GM12878 (cell line): ENCODE data around the gene C1orf87. TPM values are rescaled to one million over a fixed set of nuclear protein-coding genes. Genes with fewer than 3 reads are reported as not detected.

ENCODE experiments used
- ATAC-seq: fragments of 200-7000 bp; cut with Tn5 transposase; 3 replicates; pipeline ENCODE4 v1.9.1; 2020; ENCODE audit warnings: mild to moderate bottlenecking, moderate library complexity
- BruUV-seq: library from RNA; stranded (reverse); fragments of 400-500 nt; replicated peaks from 2 replicates; lab custom pipeline; 2021; lab: Mats Ljungman, UMichigan
- CTCF ChIA-PET: fragments of 300-600 bp; sonication (Branson Sonifier 250); formaldehyde crosslinking; extraction: SDS; loops from one replicate; lab custom pipeline; 2021; ENCODE audit warnings: inconsistent platforms; lab: Yijun Ruan, JAX
- POLR2A ChIA-PET: fragments of 350-600 bp; formaldehyde crosslinking; extraction: SDS; loops from one replicate; lab custom pipeline; 2021; ENCODE audit warnings: inconsistent platforms; lab: Charles Lee
- RAD21 ChIA-PET: fragments of 300-600 bp; sonication (Branson Sonifier 250); formaldehyde crosslinking; loops from one replicate; lab custom pipeline; 2023; ENCODE audit warnings: antibody characterized with exemption; ENCODE audit not compliant: unreplicated experiment; lab: Charles Lee
- SMC1A ChIA-PET: fragments of 300-600 bp; sonication (Branson Sonifier 250); formaldehyde crosslinking; loops from one replicate; lab custom pipeline; 2023; ENCODE audit not compliant: unreplicated experiment, uncharacterized antibody; lab: Charles Lee
- DNase-seq: peaks from one replicate; pipeline ENCODE4 v3.0.0-alpha.2; 2011; ENCODE audit warnings: low read depth, low spot score
- FAIRE-seq: peaks from 3 replicates; lab custom pipeline; 2011; peaks lifted over from hg19 to GRCh38; lab: Jason Lieb, UNC
- H2AFZ ChIP-seq: 2 replicates; pipeline ENCODE4 v1.6.0; 2011; ENCODE audit warnings: low read depth, low read length, control low read depth; ENCODE audit not compliant: control insufficient read depth
- H3K27ac ChIP-seq: 2 replicates; pipeline ENCODE4 v1.5.1; 2011; ENCODE audit warnings: control low read depth; ENCODE audit not compliant: control insufficient read depth, insufficient read depth
- H3K27me3 ChIP-seq, 2 experiments: replicated peaks in 1 of 2; 2 replicates each; pipeline versions ENCODE4 v1.6.0 to v1.6.1; 2011; ENCODE audit warnings: low read length in 1 of 2; ENCODE audit not compliant: control insufficient read depth in 2 of 2, insufficient read depth in 2 of 2
- H3K36me3 ChIP-seq, 2 experiments: 2 replicates each; pipeline ENCODE4 v1.5.1; 2011; ENCODE audit warnings: low read length in 1 of 2; ENCODE audit not compliant: control insufficient read depth in 2 of 2, insufficient read depth in 2 of 2
- H3K4me1 ChIP-seq: 2 replicates; pipeline ENCODE4 v1.6.1; 2011; ENCODE audit warnings: mild to moderate bottlenecking, low read length, moderate library complexity, mixed read lengths; ENCODE audit not compliant: control insufficient read depth, insufficient read depth
- H3K4me2 ChIP-seq: 2 replicates; pipeline ENCODE4 v1.6.0; 2011; ENCODE audit warnings: control low read depth; ENCODE audit not compliant: control insufficient read depth, insufficient read depth
- H3K4me3 ChIP-seq: fragments of 200-600 bp; sonication (generic); 2 replicates; pipeline ENCODE4 v1.5.1; 2016
- H3K79me2 ChIP-seq: 2 replicates; pipeline ENCODE4 v1.6.0; 2011; ENCODE audit warnings: low read length; ENCODE audit not compliant: control insufficient read depth, insufficient read depth
- H3K9ac ChIP-seq: 2 replicates; pipeline ENCODE4 v1.8.0; 2011; ENCODE audit warnings: low read length, control low read depth, mixed read lengths; ENCODE audit not compliant: control insufficient read depth, insufficient read depth
- H3K9me3 ChIP-seq: replicated peaks from 3 replicates; pipeline ENCODE4 v1.5.1; 2011; ENCODE audit warnings: mild to moderate bottlenecking, low read length; ENCODE audit not compliant: control insufficient read depth, insufficient read depth
- H4K20me1 ChIP-seq: 2 replicates; pipeline ENCODE4 v1.6.0; 2011; ENCODE audit not compliant: control insufficient read depth, insufficient read depth
- ATF7 ChIP-seq: fragments of 450-650 bp; IDR thresholded peaks from 2 replicates; pipeline ENCODE4 v1.6.1; 2016; ENCODE audit warnings: low read depth, mild to moderate bottlenecking
- CEBPB ChIP-seq, 2 experiments: fragments of 150-350 bp in 1 of 2; IDR thresholded peaks; 2 replicates each; pipeline ENCODE4 v1.6.1; 2012 to 2014; ENCODE audit warnings: low read depth in 2 of 2, low read length in 2 of 2, borderline replicate concordance in 1 of 2, inconsistent platforms in 1 of 2
- ELK1 ChIP-seq: IDR thresholded peaks from 2 replicates; pipeline ENCODE4 v1.6.1; 2012; ENCODE audit warnings: low read depth, low read length, improper control_type of control experiment
- FOS ChIP-seq: IDR thresholded peaks from 3 replicates; pipeline ENCODE4 v1.6.1; 2011; ENCODE audit warnings: borderline replicate concordance; ENCODE audit not compliant: insufficient read length; ENCODE audit errors: extremely low read depth
- GABPA ChIP-seq: IDR thresholded peaks from 2 replicates; pipeline ENCODE4 v1.6.1; 2014; ENCODE audit warnings: antibody characterized with exemption, low read depth, mild to moderate bottlenecking, inconsistent platforms
- JUNB ChIP-seq: IDR thresholded peaks from 2 replicates; pipeline ENCODE4 v1.6.1; 2016; ENCODE audit warnings: antibody characterized with exemption, mild to moderate bottlenecking
- MAX ChIP-seq: IDR thresholded peaks from 2 replicates; pipeline ENCODE4 v1.6.1; 2012; ENCODE audit warnings: low read depth, low read length, improper control_type of control experiment
- NFYB ChIP-seq: IDR thresholded peaks from 2 replicates; pipeline ENCODE4 v1.6.1; 2011; ENCODE audit warnings: low read depth, mild to moderate bottlenecking, low read length, improper control_type of control experiment, moderate library complexity; ENCODE audit not compliant: insufficient read depth
- NKRF ChIP-seq: fragments of 450-650 bp; conservative IDR thresholded peaks from 2 replicates; pipeline ENCODE4 v1.6.1; 2017; ENCODE audit warnings: mild to moderate bottlenecking, moderate library complexity
- NR2C2 ChIP-seq: IDR thresholded peaks from 2 replicates; pipeline ENCODE4 v1.6.1; 2011; ENCODE audit warnings: borderline replicate concordance, low read depth; ENCODE audit not compliant: control insufficient read depth, insufficient read length
- TAF1 ChIP-seq: IDR thresholded peaks from 2 replicates; pipeline ENCODE4 v1.6.1; 2011; ENCODE audit warnings: mild to moderate bottlenecking, low read depth, low read length, borderline replicate concordance
- TARDBP ChIP-seq: IDR thresholded peaks from 2 replicates; pipeline ENCODE4 v1.6.1; 2016; ENCODE audit warnings: borderline replicate concordance
- ZBTB11 ChIP-seq: fragments of 450-650 bp; formaldehyde crosslinking; IDR thresholded peaks from 2 replicates; pipeline ENCODE4 v1.5.0; 2022; ENCODE audit warnings: mild to moderate bottlenecking, missing genetic modification characterization
- ZNF384 ChIP-seq: IDR thresholded peaks from 2 replicates; pipeline ENCODE4 v1.6.1; 2012; ENCODE audit warnings: low read depth, mild to moderate bottlenecking, low read length, improper control_type of control experiment, borderline replicate concordance
- WGBS: methylation state at CpG from one replicate; pipeline ENCODE4 v1.1.6; 2016; ENCODE audit warnings: low lambda C conversion rate; ENCODE audit not compliant: insufficient replicate concordance, insufficient coverage; ENCODE audit errors: missing lambda C conversion rate; 5-methylcytosine and 5-hydroxymethylcytosine counted together
- in situ Hi-C: fragments of 300-500 bp; cut with MboI; formaldehyde crosslinking; loops from 9 replicates; pipeline ENCODE4 v1.14.3; 2018; ENCODE audit warnings: mixed read lengths
- intact Hi-C: fragments of 100-400 bp; cut with micrococcal nuclease; formaldehyde crosslinking; loops from one replicate; pipeline ENCODE4 v1.14.2; 2022; ENCODE audit not compliant: unreplicated experiment
- polyA plus RNA-seq, 11 experiments: library from polyadenylated mRNA; depleted of rRNA in 4 of 11; unstranded in 6 of 11; stranded (reverse) in 5 of 11; fragments of >200 nt; fragmentation: Nextera tagmentation in 4 of 11; fragmentation: Illumina TruSeq in 1 of 11; extraction: Ambion mirVana in 4 of 11; extraction: Trizol in 1 of 11; gene quantifications; 1 replicate in 1 of 11; 2 replicates in 10 of 11; pipeline versions ENCODE4 v1.2.1 to v1.2.3, GENCODE V29; 2011 to 2016; ENCODE audit warnings: inconsistent platforms in 2 of 11, missing spikeins in 2 of 11, low read depth in 1 of 11
- total RNA-seq, 4 experiments: library from RNA; depleted of rRNA in 3 of 4; stranded (reverse); fragments of >200 nt in 3 of 4; fragmentation: Illumina TruSeq in 1 of 4; extraction: Trizol in 1 of 4; gene quantifications; 2 replicates each; pipeline versions ENCODE4 v1.2.1 to v1.2.3, GENCODE V29; 2013 to 2021

C1orf87 gene
- total and polyA plus RNA-seq, 10 of the 15 experiments (the other 5 are each of a cell fraction or from before 2014, with no cell fraction given) = not detected

- Histone ChIP-seq H2AFZ (no peak overlapping the region), H3K36me3 (no peaks in the 10 kb centered on the region), H3K4me1 (no peaks in the 10 kb centered on the region), H3K9ac (no peak overlapping the region), H3K9me3 (no peaks in the 10 kb centered on the region), H3K79me2 (no peaks in the 10 kb centered on the region), H3K27me3 (no peaks in the 10 kb centered on the region), H3K4me3 (no peak overlapping the region), H4K20me1 (no peaks in the 10 kb centered on the region), H3K4me2 (no peak overlapping the region), H3K27ac (no peak overlapping the region)
- CTCF ChIA-PET = interaction anchor here (1.1 kb wide), 1 partner anchor 14 kb away, joined by 3 read pairs; no protein-coding TSS in a partner anchor
- RAD21 ChIA-PET = no interaction called here
- 17% methylated on average over 3 of the region's 3 CpGs for WGBS
- in situ Hi-C loops (no loop called here), intact Hi-C loops (no loop called here)
- FAIRE-seq = no peak
- no TSS peak for BruUV-seq
- ATAC-seq = no peak
- SMC1A ChIA-PET = no interaction called here
- no peak for DNase-seq
- POLR2A ChIA-PET = no interaction called here
- TF ChIP-seq TAF1 (no peak), GABPA (no peak), NFYB (no peak), ZNF384 (no peak), FOS (no peak), NR2C2 (no peak), CEBPB (IDR thresholded peaks at IDR 0.05; ENCODE audit: borderline replicate concordance in 1 of 2, low read depth in 2 of 2, low read length in 2 of 2) (no peak), NKRF (no peak), ATF7 (no peak), ELK1 (no peak), MAX (no peak), ZBTB11 (CRISPR knock-in tag) (no peak), TARDBP (no peak), JUNB (no peak)
Observed at GRCh38 chr1:60102267-60103061, 28.9 kb upstream of the C1orf87 start.
